Stimulated activated CD8-positive, alpha-beta memory T cell treated with anti-CD3 and anti-CD28 coated beads, Interleukin-7, amount 100 ng/mL, for 4 hours (primary cell): ENCODE data around the gene KCNQ2.

Experiments
- DNase-seq, 2 donors: peaks; one replicate each; pipeline ENCODE4 v3.0.0-alpha.2; 2020; ENCODE audit warnings: low read depth in 2 of 2

The KCNQ2 gene

DNA sequence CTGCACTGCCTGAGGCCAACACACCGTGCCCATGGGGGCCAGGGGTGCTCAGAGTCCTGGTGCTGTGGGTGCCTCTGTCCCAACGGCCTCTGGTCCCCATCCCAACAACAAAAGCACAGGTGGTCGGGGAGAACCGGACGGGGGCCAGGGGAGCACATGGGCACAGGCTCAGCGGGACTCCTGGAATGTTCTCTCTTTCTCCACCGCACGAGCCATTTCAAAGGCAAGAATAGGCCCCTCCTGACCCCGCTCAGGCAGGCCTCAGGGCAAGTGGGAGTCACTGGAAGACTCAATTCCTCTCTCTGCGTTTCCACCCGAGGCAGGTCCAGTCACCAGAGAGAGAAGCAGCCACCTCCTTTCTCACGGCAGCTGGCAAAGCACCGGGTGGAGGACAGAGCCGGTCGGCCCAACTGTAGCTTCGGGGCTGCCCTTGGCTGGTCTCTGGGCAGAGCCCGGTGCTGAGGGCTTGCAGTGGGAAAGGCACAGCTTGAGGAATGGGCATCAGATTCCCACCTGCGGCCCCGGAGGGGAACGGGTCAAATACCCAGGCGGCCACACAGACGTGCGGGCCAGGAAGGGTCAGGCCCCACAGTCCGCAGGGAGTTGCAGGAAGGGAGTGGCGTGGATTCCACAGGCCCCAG, 55.2 kb downstream of the KCNQ2 start:
- DNase-seq, result no peak

DNA sequence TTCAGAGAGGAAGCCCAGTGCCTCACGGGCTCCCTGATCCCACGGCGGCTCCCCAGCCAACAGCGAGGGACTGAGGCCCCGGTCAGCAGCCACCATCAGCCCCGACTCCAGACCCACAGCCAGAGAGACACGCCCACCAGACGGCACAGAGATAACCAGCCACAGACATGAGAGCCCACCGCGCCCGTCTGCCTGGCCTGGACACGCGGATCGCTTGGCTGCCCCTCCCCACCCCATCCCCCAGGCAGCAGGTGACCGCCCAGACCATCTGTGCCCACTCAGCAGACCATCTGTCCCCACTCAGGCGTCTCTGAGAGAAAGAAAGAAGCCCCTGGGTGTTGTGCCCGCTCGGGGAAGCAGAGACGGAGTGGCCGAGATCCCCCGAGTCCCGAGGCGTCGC, 55.8 kb downstream of the KCNQ2 start:
- no peak for DNase-seq

DNA sequence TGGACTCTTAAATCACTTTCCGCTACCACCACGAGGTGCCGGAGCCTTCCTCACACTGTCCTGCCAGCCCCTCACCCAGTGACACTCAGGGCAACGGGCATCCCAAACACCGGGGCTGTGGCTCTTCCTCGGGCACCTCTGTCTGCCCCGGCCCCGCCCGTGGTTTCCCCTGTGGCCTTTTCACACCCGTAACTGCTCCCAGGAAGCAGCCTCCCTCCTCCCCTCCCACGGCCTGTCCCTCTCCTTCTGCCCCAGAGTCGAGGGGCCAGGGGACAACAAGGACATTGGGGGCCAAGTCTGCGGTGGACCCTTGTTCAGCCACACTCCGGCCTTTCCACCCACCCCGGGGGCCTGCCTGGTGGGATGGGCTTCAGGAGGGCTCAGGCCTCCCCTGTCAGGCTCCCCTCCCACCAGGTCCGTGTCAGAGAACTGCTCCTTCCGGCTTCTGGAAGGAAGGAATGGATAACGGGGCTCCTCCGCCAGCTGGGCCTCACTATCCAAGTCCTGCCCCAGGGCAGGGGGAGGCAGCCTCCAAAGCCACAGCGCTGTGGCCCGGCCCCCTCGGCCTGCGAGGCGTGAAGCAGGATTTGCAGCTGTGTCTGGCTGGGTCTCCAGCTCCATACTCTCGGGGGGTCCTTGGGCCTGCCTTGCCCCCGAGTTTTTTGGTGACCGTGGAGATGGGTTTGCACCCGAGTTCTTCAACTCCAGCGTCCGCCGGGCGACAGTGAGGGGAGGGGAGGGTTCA, 56.6 kb downstream of the KCNQ2 start:
- no peak for DNase-seq

DNA sequence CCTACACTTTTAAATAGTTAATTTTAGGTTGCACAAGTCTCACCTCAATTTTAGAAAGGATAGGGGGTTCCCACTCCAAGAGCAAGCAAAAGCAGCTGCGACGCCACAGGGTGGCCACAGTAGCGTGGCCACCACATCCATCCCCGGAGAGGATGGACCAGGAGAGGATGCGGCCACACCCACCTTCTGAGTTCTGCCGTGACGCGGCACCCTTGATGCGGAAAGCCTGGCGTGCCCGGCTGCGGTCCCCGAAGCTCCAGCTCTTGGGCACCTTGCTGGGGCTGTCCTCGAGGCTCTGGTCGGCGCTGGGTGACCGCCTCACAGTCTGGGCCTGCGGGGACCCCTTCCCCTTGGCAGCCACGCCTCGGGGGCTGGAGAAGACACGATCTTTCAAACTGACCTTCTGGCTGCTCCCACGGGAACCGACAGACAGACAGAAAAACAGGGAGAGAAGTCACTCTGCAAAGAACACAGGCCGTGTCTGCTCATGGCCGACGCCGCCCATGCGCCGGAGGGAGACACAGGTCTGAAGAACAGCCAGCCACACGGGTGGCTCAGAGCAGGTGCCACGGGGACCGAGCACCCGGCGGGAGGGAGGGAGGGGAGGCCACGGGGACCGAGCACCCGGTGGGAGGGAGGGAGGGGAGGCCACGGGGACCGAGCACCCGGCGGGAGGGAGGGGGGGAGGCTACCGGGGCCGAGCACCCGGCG, 57.6 kb downstream of the KCNQ2 start:
- no peak for DNase-seq

DNA sequence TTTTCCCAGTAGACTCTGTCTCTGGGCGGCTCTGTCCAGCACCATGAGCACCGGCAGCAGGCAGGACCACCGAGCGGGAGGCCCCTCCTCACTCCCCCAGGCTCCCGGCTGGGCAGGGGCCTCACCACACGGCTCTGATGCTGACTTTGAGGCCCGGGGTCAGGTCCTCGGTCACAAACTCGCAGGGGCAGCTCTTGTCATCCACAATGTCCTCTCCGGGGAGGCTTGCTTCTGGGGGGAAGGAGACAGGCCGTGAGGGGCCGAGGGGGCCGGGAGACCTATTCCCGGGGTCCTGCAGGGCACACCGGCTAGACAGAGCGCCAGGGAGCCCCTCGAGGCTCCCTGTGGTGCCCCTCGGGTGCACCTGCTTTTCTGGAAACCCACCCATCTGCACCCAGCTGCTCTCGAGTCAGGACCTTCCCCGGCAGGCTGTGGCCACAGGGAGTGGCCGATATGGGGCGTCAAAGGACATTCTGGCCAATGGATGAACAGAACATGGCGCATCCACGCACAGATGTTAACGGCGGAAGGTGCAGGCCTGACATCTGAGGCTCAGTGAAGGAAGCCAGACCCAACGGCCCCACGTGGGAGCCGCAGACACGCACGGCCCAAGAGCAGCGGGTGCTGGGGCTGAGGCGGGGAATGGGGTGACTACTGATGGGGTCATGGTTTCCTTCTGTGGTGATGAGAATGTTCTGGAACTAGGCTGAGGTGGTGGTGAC, 58.3 kb downstream of the KCNQ2 start:
- no peak for DNase-seq

DNA sequence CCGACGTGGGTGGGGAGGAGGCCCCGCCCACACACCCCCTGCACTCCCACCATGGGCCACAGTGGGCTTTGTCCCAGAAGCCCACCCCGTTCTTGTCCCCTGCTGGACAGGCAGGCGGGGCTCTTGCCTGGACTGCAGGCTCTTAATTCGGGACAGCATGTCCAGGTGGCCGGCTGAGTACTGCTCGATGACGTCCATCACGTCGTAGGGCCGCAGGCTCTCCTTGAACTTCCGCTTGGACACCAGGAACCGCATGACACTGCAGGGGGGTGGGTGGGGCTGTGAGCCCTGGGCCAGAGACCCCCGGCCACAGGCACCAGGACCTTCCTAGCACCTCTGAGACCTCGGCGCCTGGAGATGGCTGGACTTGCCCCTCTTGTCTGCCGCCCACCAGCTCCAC, 59.1 kb downstream of the KCNQ2 start:
- DNase-seq, result no peak

DNA sequence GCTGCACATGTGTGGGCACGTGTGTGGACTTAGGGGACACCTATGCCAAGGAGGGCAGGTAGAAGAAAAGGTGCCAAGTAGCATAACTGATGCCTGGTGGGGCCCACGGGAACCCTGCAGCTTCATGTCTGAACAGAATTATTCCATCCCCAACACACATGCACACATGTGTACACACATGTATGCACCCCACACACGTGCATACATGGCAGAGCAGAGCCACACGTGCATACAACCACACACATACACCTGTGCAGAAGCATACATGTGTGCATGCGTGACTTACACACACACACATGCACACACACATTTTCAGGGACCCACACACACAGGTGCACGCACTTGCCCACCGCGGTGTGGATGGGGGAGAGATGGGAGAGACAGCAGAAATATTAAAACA, 59.6 kb downstream of the KCNQ2 start:
- DNase-seq, result no peak

DNA sequence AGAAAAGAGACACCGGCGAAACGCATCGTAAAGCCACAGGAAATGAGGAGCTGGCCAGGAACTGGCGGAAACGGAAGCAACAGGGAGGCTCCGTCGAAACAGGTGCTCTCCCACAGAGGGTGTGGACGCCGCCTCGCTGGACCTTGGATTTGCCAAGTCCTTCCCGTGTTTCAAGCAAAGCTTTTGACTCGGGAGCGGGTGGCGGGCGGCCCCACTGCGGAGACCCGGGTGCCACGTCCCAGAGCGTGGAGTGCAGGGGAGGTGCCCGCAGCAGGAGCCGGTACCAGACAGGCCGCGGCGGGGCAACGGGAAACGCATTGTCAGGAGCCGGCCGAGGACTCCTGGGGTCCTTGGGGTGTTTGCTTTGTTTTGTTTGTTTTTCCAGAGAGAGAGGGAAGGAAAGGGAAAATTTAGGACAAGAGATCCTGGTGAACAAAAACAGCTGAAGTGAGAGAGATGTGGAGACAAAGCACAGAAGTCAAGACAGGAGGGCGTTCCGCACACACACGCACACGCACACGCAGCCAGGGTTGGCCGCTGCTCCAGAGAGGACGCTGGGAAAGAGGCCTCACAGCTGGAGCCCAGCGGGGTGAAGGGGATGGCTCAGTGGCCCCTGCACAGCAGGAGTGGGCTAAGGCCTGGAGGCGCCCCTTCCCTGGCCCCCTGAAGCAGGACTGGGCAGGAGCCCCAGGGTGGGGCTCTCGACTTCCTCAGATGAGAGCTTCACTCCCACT, 60.4 kb downstream of the KCNQ2 start:
- no peak for DNase-seq

DNA sequence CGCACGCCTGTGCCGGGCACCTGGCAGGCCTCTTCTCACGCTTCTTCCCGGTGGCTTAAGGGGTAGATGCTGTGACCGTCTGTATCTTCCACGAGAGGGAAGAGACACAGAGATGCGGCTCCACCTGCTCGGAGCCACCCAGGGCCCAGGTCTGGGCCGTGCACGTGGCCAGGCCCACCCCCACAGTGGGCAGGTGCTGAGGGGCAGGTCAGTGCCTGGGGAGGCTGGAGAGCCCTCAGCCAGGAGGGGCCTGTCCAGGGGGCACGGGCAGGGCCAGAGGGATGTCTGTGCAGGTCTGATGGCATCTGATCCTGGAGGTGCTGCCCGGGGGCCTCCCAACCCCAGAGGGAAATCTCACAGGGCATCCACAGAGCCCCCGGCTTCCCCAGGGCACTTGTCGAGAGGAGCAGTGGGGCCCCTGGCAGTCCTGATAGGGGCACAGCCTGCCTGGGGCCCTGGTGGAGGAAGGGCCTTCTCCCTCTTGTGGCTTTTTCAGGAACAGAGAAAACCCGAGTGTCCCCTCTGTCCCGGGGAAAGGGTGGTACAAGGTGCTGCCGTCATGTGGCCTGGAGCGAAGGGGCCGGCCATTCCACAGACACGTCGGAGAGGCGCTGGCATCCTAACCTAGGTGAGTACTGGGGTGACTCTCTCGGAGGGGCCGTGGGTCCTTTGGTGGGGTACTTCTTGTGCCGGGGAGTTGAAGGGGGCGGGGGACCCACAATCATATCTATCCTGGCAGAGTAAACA, 61.1 kb downstream of the KCNQ2 start:
- no peak for DNase-seq

DNA sequence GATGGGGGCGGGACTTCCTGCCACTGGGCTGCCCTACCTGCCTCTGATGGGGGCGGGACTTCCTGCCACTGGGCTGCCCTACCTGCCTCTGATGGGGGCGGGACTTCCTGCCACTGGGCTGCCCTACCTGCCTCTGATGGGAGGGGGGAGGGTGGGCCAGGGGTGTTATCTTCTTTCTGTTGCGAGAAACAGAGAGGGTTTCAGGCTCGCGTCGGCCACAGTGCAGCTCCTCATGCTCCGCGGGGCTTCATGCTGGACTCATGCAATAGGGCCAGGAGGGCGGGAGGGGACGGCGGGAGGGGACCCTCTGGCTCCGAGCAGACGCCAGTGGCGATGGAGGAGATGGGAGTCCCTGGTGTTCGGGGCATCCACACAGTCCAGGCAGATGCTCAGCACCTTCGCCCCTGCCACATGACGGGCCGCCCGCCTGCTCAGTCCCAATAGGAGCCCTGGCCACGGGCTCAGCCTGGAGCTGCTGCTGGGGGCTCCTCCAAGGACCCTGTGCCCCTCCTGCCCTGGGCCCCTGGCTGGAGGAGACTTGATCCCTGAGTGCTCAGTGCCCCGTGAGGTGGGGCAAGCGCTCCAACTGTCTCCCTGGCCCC, 62.5 kb downstream of the KCNQ2 start:
- no peak for DNase-seq

DNA sequence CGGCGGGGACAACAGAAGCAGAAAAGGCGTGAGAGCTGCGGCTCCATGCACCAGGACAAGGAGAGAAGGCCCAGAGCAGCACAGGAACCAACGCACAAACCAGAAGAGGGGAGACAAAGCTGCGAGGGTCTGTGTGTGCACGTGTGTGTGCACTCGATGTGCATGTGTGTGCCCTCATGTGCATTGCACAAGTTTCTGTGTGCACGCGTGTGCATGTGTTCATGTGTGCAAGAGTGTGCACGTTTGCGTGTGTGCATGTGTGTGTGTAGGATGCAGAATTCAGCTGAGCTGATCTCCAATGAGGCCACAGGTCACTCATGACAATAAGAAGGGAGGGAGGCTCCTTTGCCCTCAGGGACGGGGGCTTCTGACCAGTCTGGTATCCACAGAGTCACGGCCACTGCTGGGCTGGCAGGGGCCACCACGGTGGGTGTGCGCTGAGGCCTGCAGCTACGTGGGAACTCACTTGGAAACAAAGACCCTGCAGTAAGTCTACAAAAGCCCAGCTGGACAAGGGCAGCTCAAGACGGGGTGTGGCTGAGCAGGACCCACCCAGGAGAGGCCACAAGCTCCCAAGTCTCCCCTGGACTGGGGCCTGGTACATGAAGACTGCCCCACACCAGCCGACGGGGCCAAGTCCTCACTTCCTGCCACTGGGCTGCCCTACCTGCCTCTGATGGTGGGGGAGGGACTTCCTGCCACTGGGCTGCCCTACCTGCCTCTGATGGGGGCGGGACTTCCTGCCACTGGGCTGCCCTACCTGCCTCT, 63.2 kb downstream of the KCNQ2 start:
- no peak for DNase-seq

DNA sequence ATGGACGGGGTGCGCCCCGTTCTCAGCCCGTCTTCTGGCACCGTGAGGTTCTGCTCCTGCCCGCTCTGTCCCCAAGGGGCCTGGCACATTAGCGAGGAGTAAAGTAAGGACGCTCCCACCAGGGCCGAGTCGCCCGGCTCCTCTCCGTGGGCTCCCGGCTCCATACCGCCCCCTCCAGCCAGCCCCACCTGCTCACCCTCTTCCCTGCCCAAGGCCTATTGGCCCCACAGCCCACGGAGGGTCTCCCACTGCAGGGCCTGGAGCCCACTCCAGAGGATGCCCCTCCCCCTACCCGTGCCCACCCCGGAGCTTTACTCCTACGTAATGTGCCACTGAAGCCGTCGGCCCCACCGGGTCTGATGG, 63.8 kb downstream of the KCNQ2 start:
- no peak for DNase-seq

DNA sequence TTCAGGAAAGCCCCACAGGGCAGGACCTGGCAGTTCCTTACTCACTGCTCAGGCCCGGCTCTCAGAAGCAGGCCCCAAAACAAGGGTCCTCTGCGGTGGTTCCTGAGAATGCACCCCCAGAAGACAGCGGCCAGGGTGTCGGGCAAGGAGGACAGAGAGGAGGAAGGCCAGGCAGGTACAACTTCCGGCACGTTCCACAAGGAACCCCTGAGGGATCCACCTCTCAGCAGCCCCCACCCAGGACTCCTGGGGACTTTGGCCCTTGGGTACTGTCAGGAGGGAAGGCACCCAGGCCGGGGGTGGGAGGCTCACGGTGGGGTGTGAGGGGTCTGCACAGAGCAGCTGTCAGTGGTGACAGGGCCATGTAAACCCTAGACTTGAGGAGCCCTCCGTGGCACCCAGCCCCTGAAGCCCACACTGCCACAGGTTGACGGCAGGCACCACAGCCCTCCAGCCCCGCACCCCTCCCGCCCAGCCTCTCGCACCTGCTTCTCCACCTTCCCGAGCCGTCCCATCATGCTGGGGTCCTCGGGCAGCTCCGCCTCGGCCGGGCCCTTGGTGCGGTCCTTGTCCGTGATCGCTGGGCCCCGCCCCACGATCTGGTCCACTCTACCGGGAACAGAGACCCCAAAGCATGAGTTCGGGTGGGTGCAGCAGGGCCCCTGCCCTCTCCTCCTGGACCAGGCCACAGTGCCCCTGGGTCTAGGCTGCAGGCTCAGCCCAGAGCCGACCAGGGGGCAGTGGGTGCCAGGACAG, 64.3 kb downstream of the KCNQ2 start:
- DNase-seq, result no peak

DNA sequence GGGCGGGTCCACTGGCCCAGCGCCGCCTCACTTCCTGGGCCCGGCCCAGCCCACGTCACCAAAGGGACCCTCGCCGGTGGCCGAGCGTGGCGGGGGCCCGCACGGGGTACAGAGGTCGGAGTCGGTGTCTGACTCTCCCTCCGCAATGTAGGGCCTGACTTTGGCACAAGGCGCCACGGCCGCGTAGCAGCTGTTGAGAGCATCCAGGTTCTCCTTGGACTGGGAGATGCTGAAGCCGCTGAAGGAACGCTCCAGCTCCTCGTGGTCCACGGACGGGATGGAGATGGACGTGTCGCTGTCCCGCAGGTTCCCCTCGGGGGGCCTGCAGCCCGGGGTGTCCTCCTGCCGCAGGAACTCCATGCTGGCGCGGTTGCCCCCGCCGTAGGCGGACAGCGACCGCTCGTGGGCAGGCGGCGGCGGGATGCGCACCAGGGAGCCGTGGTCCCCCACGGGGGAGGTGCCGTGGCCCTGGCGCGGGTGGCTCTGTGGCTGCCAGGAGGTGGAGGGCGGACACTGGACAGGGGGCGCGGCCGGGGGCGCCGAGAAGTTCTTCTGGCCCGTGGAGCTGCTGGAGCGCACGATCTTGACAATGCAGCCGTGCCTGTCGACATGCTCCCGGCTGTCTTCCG, 65.7 kb downstream of the KCNQ2 start:
- no peak for DNase-seq

DNA sequence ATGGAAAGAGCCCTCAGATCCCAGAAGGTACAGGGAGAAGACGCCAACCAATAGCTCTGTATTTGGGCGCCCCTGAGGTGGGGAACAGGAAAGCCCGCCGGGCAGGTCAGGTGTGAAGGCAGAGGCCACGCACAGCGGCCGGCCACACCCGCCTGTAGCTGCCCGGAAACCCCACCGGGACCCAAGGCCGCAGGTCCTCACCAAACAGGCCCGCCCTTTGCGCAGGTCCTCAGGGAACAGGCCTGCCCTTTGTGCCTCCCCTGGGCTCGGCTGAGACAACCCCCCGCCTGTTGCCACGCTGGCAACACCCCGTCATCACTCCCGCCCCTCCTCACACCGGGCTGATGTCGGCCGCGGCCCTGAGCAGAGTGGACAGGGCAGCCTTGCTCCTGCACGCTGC, 66.4 kb downstream of the KCNQ2 start:
- no peak for DNase-seq

DNA sequence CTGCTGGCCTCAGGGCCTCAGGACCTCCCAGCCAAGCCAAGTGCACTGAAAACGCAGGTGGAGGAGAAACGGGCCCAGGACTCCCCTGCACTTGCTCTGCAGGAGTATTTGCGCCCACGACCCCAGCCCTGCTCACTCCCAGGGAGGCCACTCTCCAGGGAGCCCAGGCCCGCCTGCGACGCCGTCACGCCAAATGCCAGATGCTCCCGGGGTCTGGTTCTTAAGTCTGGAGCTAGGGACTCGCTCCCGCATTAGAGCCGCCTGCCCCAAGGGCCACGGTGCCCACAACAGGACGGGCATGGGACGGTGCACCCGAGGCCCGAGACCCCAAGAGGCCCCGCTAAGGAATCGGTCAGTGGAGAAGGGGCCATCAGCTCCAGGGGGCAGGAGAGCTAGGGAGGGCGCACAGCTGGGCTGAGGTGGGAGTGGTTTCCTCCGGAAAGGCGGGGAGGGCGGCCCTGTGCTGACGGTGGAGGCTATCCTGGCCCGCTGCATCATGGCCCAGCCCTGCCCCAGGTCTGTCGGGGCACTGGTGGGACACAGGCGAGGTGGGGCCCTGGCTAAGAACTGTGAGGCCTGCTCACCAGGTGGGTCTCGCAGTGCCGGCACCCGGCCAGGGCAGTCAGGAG, 67.2 kb downstream of the KCNQ2 start:
- no peak for DNase-seq

DNA sequence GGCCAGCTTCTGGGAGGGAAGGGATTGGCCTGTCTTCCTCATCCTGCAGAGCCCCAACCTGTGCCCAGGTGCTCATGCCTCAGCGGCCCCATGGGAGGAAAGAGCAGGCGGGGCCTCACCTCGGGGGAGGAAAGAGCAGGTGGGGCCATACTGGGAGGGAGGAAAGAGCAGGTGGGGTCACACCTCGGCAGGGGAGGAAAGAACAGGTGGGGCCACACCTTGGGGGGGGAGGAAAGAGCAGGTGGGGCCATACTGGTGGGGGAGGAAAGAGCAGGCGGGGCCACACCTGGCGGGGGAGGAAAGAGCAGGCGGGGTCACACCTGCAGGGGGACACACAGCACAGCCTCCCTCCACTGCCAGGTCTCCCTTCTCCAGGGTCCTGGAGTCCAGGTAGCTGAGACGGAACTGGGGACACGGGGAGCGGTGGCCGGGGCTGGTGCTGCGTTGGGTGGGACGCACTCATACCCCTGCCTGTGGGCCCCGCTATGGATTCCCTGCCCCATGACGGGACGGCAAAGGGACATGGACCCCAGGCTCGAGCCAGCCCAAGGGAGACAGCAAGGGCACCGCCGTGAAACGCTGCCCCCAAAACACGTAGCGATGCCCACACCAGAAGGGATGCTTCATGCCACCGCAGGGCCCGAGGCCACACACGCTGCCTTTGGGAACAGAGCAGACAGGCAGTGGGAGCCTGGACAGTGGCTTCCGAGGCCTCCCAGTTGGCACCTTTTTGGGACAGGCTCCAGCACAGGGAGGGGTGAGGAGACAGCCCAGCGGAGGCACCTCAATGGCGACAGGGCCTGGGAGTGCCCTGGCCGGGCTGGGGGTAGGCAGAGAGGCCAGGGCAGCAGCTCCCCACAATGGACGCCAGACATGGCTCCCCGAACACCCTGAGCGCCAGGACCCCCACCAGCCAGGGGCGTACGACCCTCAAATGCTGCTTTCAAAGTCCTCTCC, 68.0 kb downstream of the KCNQ2 start:
- no peak for DNase-seq
